ENCODE measurements around the gene ZNF438.

The ZNF438 gene

DNA sequence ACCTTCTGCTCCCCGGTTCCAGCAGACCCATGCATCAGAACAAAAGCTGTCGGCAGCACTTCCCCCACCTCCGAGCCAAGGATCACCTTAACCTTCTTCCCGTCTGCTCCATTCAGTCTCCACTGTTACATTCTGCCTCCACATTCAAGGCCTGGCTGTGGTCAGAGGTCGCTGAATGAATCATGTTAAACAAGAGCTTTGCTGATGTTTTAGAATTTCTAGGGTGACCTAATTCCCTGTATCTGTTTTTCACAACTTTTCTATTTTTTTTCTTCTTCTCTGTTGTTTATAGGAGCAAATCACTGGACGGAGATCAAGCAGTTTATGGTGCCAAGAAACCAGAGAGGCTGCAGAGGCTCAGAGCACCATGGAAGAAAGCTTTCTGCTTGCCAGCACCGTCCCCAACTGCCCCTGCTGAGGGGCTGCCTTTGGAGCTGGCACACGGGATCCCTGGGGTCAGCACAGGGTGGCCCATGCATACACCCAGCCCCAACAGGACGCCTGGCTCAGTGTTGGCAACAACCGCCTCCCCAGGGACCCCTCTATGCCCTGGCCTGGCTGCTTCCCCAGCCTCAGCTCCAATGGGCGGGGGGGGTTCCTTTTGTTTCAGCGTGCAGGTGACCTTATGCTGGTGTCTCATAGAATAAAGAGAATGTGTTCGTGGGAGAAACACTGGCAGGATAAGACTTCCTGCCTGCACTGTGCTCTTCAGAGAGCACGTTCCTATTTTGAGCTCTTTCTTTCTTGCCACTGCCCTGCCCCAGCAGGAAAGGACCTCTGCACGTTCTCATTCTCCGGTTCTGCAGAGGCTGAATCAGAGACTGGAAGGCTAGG, 219.4 kb downstream of the ZNF438 start:
- H3K4me3 ChIP-seq (ENCODE audit: low read depth, low read length) = peak overlapping the region; percentile 11
- in situ Hi-C loops (cut with HindIII; ENCODE audit: low sequenced_read_pairs) = no loop called here
- peak; percentile 93 for DNase-seq (ENCODE audit: low read depth)
- TF ChIP-seq, protein P1, sequence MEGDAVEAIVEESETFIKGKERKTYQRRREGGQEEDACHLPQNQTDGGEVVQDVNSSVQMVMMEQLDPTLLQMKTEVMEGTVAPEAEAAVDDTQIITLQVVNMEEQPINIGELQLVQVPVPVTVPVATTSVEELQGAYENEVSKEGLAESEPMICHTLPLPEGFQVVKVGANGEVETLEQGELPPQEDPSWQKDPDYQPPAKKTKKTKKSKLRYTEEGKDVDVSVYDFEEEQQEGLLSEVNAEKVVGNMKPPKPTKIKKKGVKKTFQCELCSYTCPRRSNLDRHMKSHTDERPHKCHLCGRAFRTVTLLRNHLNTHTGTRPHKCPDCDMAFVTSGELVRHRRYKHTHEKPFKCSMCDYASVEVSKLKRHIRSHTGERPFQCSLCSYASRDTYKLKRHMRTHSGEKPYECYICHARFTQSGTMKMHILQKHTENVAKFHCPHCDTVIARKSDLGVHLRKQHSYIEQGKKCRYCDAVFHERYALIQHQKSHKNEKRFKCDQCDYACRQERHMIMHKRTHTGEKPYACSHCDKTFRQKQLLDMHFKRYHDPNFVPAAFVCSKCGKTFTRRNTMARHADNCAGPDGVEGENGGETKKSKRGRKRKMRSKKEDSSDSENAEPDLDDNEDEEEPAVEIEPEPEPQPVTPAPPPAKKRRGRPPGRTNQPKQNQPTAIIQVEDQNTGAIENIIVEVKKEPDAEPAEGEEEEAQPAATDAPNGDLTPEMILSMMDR (IDR thresholded peaks at IDR 0.05; ENCODE audit: low read depth, low read length, missing control alignments) = no peak

DNA sequence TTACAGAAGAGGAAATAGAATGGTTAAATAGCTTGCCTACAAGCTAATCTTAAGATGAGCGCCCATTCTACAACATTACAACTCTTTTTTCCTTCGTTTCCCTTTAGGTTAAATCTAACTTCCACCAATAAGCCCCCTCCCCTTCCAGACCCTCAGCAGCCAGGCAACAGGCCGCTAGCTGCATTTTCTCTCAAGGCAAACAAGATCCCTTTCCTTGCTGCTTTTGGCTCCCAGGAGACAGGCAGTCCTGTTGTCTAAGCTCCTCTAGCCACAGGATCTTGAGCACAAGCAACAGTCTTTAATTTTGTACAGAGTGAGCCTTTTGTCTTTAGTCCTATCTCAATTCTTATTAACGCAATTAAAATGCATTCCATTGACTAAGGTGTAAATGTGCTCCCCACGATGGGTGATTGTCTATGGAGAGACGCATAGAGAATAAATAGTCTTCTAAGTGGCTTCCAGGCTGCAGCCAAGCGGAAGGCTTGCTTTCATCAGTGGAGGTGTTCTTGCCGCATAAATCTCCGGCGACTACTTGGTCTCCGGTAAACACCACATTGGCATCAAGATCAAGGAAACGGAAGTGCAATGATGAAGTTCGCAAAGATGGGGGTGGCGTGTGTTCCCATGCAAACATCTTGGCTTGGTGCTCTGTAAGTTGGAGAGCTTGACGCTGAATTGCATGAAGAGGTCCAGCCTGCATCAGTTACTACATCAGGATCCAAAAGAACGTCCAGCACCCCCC, 220.2 kb downstream of the ZNF438 start:
- H3K4me3 ChIP-seq (ENCODE audit: low read depth, low read length) = no peak overlapping the region

DNA sequence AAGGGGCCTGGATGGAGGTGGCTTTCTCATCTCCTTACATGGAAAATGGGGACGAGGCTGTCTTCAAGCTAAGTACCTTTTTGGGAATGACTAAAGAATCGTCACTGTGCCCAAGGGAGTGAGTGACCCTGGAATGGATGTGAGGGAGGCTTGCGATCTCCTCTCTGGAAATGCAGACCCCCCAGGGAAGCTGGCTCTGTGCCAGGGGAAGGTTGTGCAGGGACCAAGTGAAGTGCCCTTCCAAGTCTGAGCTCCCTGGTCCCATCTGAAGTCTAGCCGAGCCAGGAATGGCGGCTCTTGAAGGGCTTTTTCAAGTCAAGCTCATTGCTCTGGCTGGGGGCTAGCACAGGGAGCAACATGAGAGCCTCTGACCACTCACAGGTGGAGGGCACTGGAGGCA, 221.2 kb downstream of the ZNF438 start:
- no peak overlapping the region for H3K4me3 ChIP-seq (ENCODE audit: low read depth, low read length)
- TF ChIP-seq, protein P1 (IDR thresholded peaks at IDR 0.05; ENCODE audit: low read depth, low read length, missing control alignments) = no peak
- in situ Hi-C loops (cut with HindIII; ENCODE audit: low sequenced_read_pairs) = no loop called here
- DNase-seq (ENCODE audit: low read depth) = no peak

More for the DNA sequence above, 220.2 kb downstream of the ZNF438 start:
- peak; percentile 63 for DNase-seq (ENCODE audit: low read depth)
- in situ Hi-C loops (cut with HindIII; ENCODE audit: low sequenced_read_pairs) = no loop called here
- TF ChIP-seq, protein P1 (IDR thresholded peaks at IDR 0.05; ENCODE audit: low read depth, low read length, missing control alignments) = no peak

DNA sequence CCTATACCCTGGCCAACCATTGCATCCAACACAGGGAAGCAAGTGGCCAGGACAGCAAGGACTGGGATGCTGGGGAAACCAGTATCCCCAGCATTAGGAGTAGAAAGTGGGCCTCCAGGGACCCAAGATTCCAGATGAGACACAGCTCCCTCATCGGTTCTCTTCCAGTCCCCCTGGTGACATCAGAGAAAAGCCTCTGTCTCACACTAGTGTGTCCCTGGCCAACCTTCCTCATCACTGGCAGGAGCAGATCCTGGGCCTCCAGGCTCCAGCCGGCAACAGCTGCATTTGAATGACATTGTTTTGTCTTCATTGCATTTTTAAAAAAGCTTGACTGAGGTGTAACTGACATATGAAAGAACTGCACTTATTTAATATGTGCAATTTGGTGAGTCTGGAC, 224.8 kb downstream of the ZNF438 start:
- in situ Hi-C loops (cut with HindIII; ENCODE audit: low sequenced_read_pairs) = no loop called here
- TF ChIP-seq, protein P1 (IDR thresholded peaks at IDR 0.05; ENCODE audit: low read depth, low read length, missing control alignments) = no peak
- H3K4me3 ChIP-seq (ENCODE audit: low read depth, low read length) = no peak overlapping the region
- no peak for DNase-seq (ENCODE audit: low read depth)

DNA sequence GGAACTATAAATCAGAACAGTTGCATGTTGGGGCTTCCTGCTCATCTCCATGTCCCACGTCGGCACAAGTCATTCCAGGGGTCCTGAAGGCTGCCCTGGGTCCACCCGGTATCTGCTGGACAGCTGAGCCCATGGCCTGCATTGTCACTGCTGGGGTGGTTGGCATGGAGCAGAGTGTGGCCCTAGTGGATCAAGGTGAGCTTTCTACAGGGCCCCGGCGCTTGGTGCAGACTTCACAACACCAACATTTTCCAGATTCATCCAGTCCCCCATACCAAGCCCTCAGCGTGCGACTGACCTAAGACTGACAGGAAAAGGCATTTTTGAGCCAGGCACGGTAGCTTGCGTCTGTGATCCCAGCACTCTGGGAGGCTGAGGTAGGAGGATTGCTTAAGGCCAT, 226.6 kb downstream of the ZNF438 start:
- no peak overlapping the region for H3K4me3 ChIP-seq (ENCODE audit: low read depth, low read length)
- in situ Hi-C loops (cut with HindIII; ENCODE audit: low sequenced_read_pairs) = no loop called here
- no peak for DNase-seq (ENCODE audit: low read depth)
- TF ChIP-seq, protein P1 (IDR thresholded peaks at IDR 0.05; ENCODE audit: low read depth, low read length, missing control alignments) = no peak

DNA sequence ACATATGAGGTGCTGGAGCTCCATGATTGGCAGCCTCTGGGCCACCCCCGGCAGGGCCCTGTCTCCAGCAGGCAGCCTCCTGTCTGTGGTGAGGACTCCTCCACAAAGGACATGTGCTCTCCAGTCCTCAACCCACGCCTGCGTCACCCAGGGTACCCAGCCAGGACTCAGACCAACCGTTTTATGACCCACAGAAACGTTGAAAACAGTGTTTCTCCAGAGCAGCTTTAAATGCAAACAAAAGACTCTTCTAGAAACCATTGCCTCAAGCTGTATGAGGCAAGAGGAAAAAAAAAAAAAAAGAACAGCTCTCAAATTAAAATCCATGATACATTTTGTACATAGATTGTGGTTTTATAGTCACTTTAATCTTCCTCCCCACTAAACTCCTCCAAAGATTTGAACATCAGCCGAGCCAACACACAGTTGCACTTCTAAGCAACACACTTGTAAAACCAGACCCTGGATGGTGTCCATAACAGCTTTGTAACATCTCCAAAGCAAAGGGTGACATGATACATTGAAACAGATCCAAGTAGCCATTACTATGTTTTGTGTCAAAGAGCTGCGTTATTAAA, 227.1 kb downstream of the ZNF438 start:
- in situ Hi-C loops (cut with HindIII; ENCODE audit: low sequenced_read_pairs) = no loop called here
- DNase-seq (ENCODE audit: low read depth) = no peak
- no peak overlapping the region for H3K4me3 ChIP-seq (ENCODE audit: low read depth, low read length)
- TF ChIP-seq, protein P1 (IDR thresholded peaks at IDR 0.05; ENCODE audit: low read depth, low read length, missing control alignments) = no peak

All from astrocyte of the cerebellum (primary cell).